SK-N-MC (cell line): Measurements from ENCODE around the gene TMEM98.

ENCODE experiments used
- EZH2 ChIP-seq: fragments of 200-600 bp; sonication (generic); IDR thresholded peaks from one replicate; pipeline ENCODE4 v1.6.1; 2017; ENCODE audit warnings: antibody characterized with exemption
- FOXP2 ChIP-seq: optimal IDR thresholded peaks from 2 replicates; pipeline ENCODE3; 2011; ENCODE audit warnings: mild to moderate bottlenecking, moderate library complexity; ENCODE audit not compliant: insufficient read depth; ENCODE audit errors: extremely low read length, control extremely low read depth
- POLR2AphosphoS5 ChIP-seq: IDR thresholded peaks from 2 replicates; pipeline ENCODE4 v1.6.1; 2012; ENCODE audit warnings: mild to moderate bottlenecking, low read depth, low read length, borderline replicate concordance

- no peak for TF ChIP-seq POLR2AphosphoS5
- no peak for TF ChIP-seq EZH2
- TF ChIP-seq FOXP2, result no peak
Observed at GRCh38 chr17:32953045-32953444, 25.1 kb downstream of the TMEM98 start.
